Endothelial cell of umbilical vein (primary cell): ENCODE data around the gene PPEF1. TPM values are rescaled to one million over a fixed set of nuclear protein-coding genes. Genes with fewer than 3 reads are reported as not detected.

Experiments used
- BruUV-seq: library from RNA; stranded (reverse); fragments of 400-500 nt; replicated peaks from 2 replicates; lab custom pipeline; 2021; lab: Mats Ljungman, UMichigan
- CTCF ChIA-PET: fragments of 300-600, 350-600 bp; sonication (Branson Sonifier 250); formaldehyde crosslinking; loops from one replicate; lab custom pipeline; 2021; ENCODE audit warnings: antibody characterized with exemption, inconsistent platforms; lab: Charles Lee
- POLR2A ChIA-PET: fragments of 300-600, 350-600 bp; sonication (Branson Sonifier 250); formaldehyde crosslinking; loops from one replicate; lab custom pipeline; 2021; ENCODE audit warnings: antibody characterized with exemption, inconsistent platforms; lab: Charles Lee
- DNase-seq: peaks from one replicate; pipeline ENCODE4 v3.0.0-alpha.2; 2011; ENCODE audit warnings: low read depth, low spot score
- FAIRE-seq: peaks from 2 replicates; lab custom pipeline; 2011; peaks lifted over from hg19 to GRCh38; lab: Jason Lieb, UNC
- H2AFZ ChIP-seq: 2 replicates; pipeline ENCODE4 v1.6.0; 2012; ENCODE audit warnings: low read depth, low read length, control low read depth, inconsistent platforms
- H3K27ac ChIP-seq: 2 replicates; pipeline ENCODE4 v1.5.1; 2011; ENCODE audit warnings: low read depth, mild to moderate bottlenecking, control low read depth, low read length, moderate library complexity; ENCODE audit not compliant: insufficient read depth
- H3K27me3 ChIP-seq, 2 experiments: 2 replicates each; pipeline versions ENCODE4 v1.6.0 to v1.6.1; 2011; ENCODE audit warnings: low read length in 2 of 2, mixed read lengths in 1 of 2; ENCODE audit not compliant: control insufficient read depth in 2 of 2, insufficient read depth in 2 of 2
- H3K36me3 ChIP-seq, 2 experiments: 2 replicates in 1 of 2; 3 replicates in 1 of 2; pipeline ENCODE4 v1.5.1; 2011; ENCODE audit warnings: low read length in 2 of 2, mild to moderate bottlenecking in 1 of 2, moderate library complexity in 1 of 2; ENCODE audit not compliant: control insufficient read depth in 2 of 2, insufficient read depth in 2 of 2; ENCODE audit errors: extremely low read depth in 1 of 2
- H3K4me1 ChIP-seq: 3 replicates; pipeline ENCODE4 v1.5.1; 2011; ENCODE audit warnings: mild to moderate bottlenecking, low read length; ENCODE audit not compliant: control insufficient read depth, insufficient read depth; ENCODE audit errors: extremely low read depth
- H3K4me2 ChIP-seq: 2 replicates; pipeline ENCODE4 v1.6.1; 2011; ENCODE audit warnings: low read length, control low read depth, mixed read lengths; ENCODE audit not compliant: insufficient read depth
- H3K4me3 ChIP-seq, 3 experiments: fragments of 200-600 bp in 1 of 3; sonication (generic), shearing (Covaris generic) in 1 of 3; replicated peaks in 1 of 3; 2 replicates each; pipeline ENCODE4 v1.5.1; 2011 to 2016; ENCODE audit warnings: control low read depth in 3 of 3, low read length in 3 of 3, mild to moderate bottlenecking in 2 of 3, inconsistent platforms in 1 of 3, low read depth in 1 of 3, moderate library complexity in 1 of 3; ENCODE audit not compliant: insufficient read depth in 1 of 3
- H3K79me2 ChIP-seq: 2 replicates; pipeline ENCODE4 v1.6.0; 2012; ENCODE audit warnings: low read length, inconsistent platforms; ENCODE audit not compliant: control insufficient read depth, insufficient read depth
- H3K9ac ChIP-seq: replicated peaks from 2 replicates; pipeline ENCODE3; 2011; ENCODE audit warnings: low read length, control low read depth; ENCODE audit not compliant: insufficient read depth; ENCODE audit errors: extremely low read depth
- H3K9me1 ChIP-seq: replicated peaks from 3 replicates; pipeline ENCODE4 v1.6.0; 2011; ENCODE audit warnings: mild to moderate bottlenecking, low read length; ENCODE audit not compliant: control insufficient read depth, insufficient read depth; ENCODE audit errors: extremely low read depth
- H3K9me3 ChIP-seq: replicated peaks from 2 replicates; pipeline ENCODE4 v1.5.1; 2012; ENCODE audit warnings: low read length, inconsistent platforms; ENCODE audit not compliant: control insufficient read depth, insufficient read depth
- H4K20me1 ChIP-seq: replicated peaks from 2 replicates; pipeline ENCODE3; 2011; ENCODE audit warnings: mild to moderate bottlenecking, low read length; ENCODE audit not compliant: control insufficient read depth, insufficient read depth; ENCODE audit errors: extremely low read depth
- CTCF ChIP-seq, 2 donors: IDR thresholded peaks; 1 replicate in 1 of 2; 2 replicates in 1 of 2; pipeline ENCODE4 v1.5.1; 2011; ENCODE audit warnings: low read length in 2 of 2, mild to moderate bottlenecking in 2 of 2, moderate library complexity in 2 of 2, control low read depth in 1 of 2, inconsistent platforms in 1 of 2, low read depth in 1 of 2; ENCODE audit not compliant: insufficient read depth in 1 of 2; ENCODE audit errors: extremely low read depth in 1 of 2
- EZH2 ChIP-seq: IDR thresholded peaks from 2 replicates; pipeline ENCODE4 v1.6.1; 2012; ENCODE audit warnings: borderline replicate concordance, low read depth, mild to moderate bottlenecking, moderate library complexity, low read length, inconsistent platforms; ENCODE audit not compliant: severe bottlenecking
- FOS ChIP-seq: IDR thresholded peaks from 2 replicates; pipeline ENCODE4 v1.6.1; 2011; ENCODE audit warnings: mild to moderate bottlenecking, low read length, moderate library complexity, borderline replicate concordance; ENCODE audit not compliant: insufficient read depth
- GATA2 ChIP-seq: IDR thresholded peaks from 2 replicates; pipeline ENCODE4 v1.7.0; 2011; ENCODE audit warnings: low read depth, mild to moderate bottlenecking, moderate library complexity, mixed read lengths, low read length; ENCODE audit not compliant: insufficient read length, insufficient read depth
- JUN ChIP-seq: IDR thresholded peaks from 2 replicates; pipeline ENCODE4 v1.6.1; 2011; ENCODE audit warnings: borderline replicate concordance, low read depth; ENCODE audit not compliant: insufficient read length, insufficient read depth
- MYC ChIP-seq: IDR thresholded peaks from one replicate; pipeline ENCODE4 v1.6.1; 2011; ENCODE audit warnings: mild to moderate bottlenecking, low read depth, low read length
- POLR2A ChIP-seq: IDR thresholded peaks from 2 replicates; pipeline ENCODE4 v1.6.1; 2012; ENCODE audit warnings: low read depth, mild to moderate bottlenecking, control low read depth, low read length
- POLR2AphosphoS5 ChIP-seq: IDR thresholded peaks from 2 replicates; pipeline ENCODE4 v1.6.1; 2012; ENCODE audit warnings: low read depth, mild to moderate bottlenecking, control low read depth, low read length, moderate library complexity; ENCODE audit not compliant: insufficient read depth
- dilution Hi-C: fragments of 300-500 bp; cut with MboI; formaldehyde crosslinking; loops from one replicate; pipeline ENCODE4 v1.15.0; 2019; ENCODE audit warnings: low sequenced_read_pairs; ENCODE audit not compliant: extremely low pct_ligation_motif_present
- intact Hi-C: fragments of 100-400 bp; cut with micrococcal nuclease; formaldehyde crosslinking; loops from one replicate; pipeline ENCODE4 v1.10.0; 2022
- polyA plus RNA-seq, 4 experiments: library from polyadenylated mRNA; depleted of rRNA in 3 of 4; stranded (reverse) in 3 of 4; unstranded in 1 of 4; fragments of >200 nt; gene quantifications; 2 replicates each; pipeline versions ENCODE4 v1.2.1 to v1.2.3, GENCODE V29; 2011 to 2012; ENCODE audit warnings: missing spikeins in 1 of 4
- total RNA-seq: library from RNA; stranded (reverse); gene quantifications from 2 replicates; pipeline ENCODE4 v1.2.3, GENCODE V29; 2021
- TF ChIP-seq, protein P1 (sequence below): IDR thresholded peaks from 2 replicates; pipeline ENCODE4 v1.6.1; 2011; ENCODE audit not compliant: insufficient read depth, insufficient read length

The PPEF1 gene
- total and polyA plus RNA-seq, 2 donors (not counting 3 experiments of a cell fraction or from before 2014, with no cell fraction given), result not detected

GRCh38 chrX:18661273-18661672 is 46.2 kb upstream of the PPEF1 start:
- H3K79me2 ChIP-seq, result no peaks in the 10 kb centered on the region
- no peak overlapping the region for H3K27ac ChIP-seq
- H4K20me1 ChIP-seq, result no peaks in the 10 kb centered on the region
- intact Hi-C loops (no loop called here), dilution Hi-C loops (no loop called here)
- H3K9me3 ChIP-seq, result no peaks in the 10 kb centered on the region
- no peak overlapping the region for H3K4me3 ChIP-seq
- H2AFZ ChIP-seq, result no peak overlapping the region
- no peaks in the 10 kb centered on the region for H3K36me3 ChIP-seq
- FAIRE-seq (no peak), DNase-seq (no peak)
- ChIA-PET CTCF (no interaction called here), POLR2A (no interaction called here)
- H3K27me3 ChIP-seq, result no peaks in the 10 kb centered on the region
- no TSS peak for BruUV-seq
- H3K4me2 ChIP-seq, result no peak overlapping the region
- H3K9me1 ChIP-seq, result no peaks in the 10 kb centered on the region
- H3K9ac ChIP-seq, result no peak overlapping the region
- TF ChIP-seq MYC (no peak), EZH2 (no peak), CTCF (IDR thresholded peaks at IDR 0.05; ENCODE audit: extremely low read depth in 1 of 2, insufficient read depth in 1 of 2, low read depth in 1 of 2, low read length in 2 of 2) (no peak), GATA2 (no peak), JUN (no peak), POLR2AphosphoS5 (no peak), FOS (no peak), POLR2A (no peak)
- TF ChIP-seq, protein P1, sequence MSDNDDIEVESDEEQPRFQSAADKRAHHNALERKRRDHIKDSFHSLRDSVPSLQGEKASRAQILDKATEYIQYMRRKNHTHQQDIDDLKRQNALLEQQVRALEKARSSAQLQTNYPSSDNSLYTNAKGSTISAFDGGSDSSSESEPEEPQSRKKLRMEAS, result no peak
- no peaks in the 10 kb centered on the region for H3K4me1 ChIP-seq
